NOMO-1 treated with dmso at 0.1 percent for 144 hours (cell line): ENCODE data around the gene SMIM29.
"Not testable (repeated sequence)": the region's sequence is repeated elsewhere in the genome, so short reads cannot be mapped to it uniquely, and the experiment has no call there.

Experiments used
- DNase-seq: peaks from one replicate; lab custom pipeline; 2025; ENCODE audit not compliant: unreplicated experiment; lab: John Stamatoyannopoulos, UW

SMIM29 gene

DNA sequence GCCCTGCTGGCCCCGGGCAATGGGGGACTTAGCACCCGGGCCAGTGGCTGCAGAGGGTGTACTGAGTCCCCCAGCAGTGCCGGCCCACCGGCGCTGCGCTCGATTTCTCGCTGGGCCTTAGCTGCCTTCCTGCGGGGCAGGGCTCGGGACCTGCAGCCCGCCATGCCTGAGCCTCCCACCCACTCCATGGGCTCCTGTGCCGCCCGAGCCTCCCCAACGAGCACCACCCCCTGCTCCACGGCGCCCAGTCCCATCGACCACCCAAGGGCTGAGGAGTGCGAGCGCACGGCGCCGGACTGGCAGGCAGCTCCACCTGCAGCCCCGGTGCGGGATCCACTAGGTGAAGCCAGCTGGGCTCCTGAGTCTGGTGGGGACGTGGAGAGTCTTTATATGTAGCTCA lies 20.3 kb upstream of the SMIM29 start:
- not testable (repeated sequence) for DNase-seq

- DNase-seq: no peak
Observed at GRCh38 chr6:34267746-34268145, 18.9 kb upstream of the SMIM29 start.

DNA sequence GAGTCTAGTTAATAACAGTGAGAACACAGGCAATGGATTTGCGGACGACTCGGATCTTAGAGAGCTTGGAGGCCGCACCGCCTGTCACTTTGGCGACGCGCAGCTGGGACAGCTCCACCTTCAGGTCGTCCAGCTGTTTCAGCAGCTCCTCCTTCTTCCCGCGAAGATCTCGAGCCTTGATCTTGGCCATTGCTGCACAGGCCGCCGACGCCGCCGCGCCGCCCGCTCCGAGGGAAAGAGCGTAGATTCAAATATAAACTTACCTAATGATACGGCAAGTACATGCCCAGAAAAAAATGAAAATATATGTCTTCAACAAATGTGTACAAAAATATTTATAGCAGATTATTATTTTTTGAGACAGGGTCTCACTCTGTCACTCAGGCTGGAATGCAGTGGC lies 14.7 kb upstream of the SMIM29 start:
- DNase-seq: not testable (repeated sequence)

GRCh38 chr6:34260576-34261267 lies 11.9 kb upstream of the SMIM29 start:
- no peak for DNase-seq

- no peak for DNase-seq
Observed at GRCh38 chr6:34259529-34260069, 10.8 kb upstream of the SMIM29 start.

GRCh38 chr6:34252395-34252794 lies 3.6 kb upstream of the SMIM29 start:
- DNase-seq: not testable (repeated sequence)

DNA sequence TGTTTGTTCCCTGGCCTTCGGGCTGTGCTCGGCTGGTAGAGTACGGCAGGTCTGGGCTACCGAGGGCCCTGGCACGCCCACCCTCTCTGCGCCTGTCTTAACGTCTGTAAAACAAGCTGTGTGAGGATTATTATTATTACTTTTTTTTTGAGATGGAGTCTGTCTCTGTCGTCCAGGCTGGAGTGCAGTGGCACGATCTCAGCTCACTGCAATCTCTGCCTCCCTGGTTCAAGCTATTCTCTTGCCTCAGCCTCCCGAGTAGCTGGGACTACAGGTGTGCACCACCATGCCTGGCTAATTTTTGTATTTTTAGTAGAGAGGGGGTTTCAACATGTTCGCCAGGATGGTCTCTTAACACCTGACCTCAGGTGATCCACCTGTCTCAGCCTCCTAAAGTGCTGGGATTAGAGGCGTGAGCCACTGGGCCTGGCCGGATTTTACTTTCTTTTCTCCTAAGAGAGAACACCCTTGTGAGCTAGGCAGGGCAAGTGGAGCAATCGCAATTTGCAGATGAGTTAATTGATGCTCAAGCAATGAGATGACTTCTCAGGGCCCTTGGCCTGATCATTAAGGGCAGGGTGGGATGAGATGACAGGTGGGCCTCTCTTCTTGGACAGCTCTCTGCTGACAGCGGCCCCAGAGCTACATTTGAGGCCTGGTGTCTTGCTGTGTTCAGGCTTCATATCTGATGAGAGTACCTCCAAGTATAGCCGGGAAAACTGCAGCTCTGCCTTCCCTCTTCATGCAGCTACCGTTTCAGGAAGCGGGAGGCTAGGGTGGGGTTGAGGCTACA lies 859 bp upstream of the SMIM29 start:
- DNase-seq: no peak

GRCh38 chr6:34248198-34248726 lies 544 bp downstream of the SMIM29 start:
- no peak for DNase-seq

GRCh38 chr6:34247481-34248197 lies 1.2 kb downstream of the SMIM29 start:
- no peak for DNase-seq

DNA sequence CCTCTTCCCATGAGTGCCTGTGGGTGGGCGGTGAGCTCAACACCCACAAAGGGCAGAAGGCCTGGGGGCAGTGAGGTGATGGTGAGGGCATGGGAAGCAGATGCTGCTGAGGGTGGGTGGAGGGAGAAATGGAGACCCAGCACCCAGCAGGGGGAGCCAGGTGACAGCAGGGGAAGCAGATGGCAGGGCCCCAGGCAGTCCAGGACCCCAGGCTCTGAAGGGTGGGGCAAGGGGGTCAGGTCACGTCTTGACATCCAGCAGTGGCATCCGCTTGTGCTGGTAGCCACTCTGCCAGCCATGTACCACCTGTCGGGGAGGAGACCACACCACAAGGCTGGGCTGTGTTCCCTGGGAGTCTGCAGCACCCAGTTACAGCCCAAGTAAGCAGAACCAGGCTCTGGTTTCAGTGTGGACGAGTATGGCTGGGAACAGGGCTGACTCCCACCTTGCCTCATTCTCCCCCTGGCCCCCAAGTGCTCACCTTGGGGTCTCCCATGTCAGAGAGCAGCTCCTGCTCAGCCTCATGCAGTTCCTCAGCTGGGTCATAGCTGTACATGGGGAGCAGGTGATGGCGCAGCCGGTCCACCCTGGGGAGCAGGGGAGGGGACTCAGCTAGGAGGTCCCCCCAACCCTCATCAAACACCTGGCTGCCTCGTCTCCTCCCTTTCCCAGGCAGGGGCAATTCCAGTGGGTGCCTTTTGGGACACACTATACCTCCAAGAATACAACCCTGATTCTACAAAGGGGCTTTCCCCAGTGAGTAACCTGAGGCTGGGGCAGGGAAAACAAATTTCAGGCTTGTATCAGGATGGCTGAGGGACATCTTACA lies 2.0 kb downstream of the SMIM29 start:
- no peak for DNase-seq

GRCh38 chr6:34246249-34246562 lies 2.6 kb downstream of the SMIM29 start:
- no peak for DNase-seq

DNA sequence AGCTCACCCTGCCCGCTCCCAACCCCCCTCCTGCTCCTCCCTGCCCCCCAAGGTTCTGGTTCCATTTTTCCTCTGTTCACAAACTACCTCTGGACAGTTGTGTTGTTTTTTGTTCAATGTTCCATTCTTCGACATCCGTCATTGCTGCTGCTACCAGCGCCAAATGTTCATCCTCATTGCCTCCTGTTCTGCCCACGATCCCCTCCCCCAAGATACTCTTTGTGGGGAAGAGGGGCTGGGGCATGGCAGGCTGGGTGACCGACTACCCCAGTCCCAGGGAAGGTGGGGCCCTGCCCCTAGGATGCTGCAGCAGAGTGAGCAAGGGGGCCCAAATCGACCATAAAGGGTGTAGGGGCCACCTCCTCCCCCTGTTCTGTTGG lies 3.1 kb downstream of the SMIM29 start:
- not testable (repeated sequence) for DNase-seq

- not testable (repeated sequence) for DNase-seq
Observed at GRCh38 chr6:34245032-34245760, 3.6 kb downstream of the SMIM29 start.

GRCh38 chr6:34243901-34244884 lies 4.6 kb downstream of the SMIM29 start:
- DNase-seq: no peak

GRCh38 chr6:34243131-34243771 lies 5.6 kb downstream of the SMIM29 start:
- DNase-seq: no peak

DNA sequence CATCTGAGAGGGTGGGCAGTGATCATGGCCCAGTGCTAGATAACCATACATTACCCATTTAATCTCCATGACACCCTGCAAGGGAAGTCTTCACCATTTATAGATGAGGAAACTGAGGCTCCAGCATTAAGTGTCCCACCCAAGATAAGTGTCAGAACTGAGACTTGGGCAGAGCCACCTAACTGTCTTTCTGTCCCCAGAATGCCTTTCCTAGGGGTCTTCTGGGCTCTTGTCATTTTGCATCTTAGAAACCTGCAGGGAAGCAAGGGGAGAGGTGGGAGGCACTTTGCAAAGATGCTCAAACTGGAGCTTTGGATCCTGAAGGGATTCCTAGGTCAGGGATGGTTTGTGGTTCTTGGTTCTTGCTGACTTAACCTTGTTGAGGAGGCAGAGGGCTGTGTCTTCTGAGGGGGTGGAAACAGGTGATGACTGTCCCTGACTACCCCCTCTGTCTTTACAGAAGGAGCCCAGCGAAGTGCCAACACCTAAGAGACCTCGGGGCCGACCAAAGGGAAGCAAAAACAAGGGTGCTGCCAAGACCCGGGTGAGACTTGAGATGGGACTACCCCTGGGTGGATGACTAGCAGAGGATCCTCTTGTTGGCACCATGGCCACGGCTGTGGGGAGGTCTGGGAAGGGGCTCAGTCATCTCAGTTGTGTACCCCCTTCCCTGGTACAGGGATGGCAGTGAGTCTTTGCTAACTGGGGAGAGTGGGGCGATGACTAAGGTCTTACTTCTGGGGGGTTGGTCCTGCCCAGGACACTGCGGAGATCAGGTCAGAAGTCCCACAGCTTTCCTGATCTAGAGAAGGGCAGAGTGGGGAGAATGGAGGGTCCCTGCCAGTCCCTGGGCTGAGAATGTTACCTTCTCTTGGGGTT lies 6.3 kb downstream of the SMIM29 start:
- no peak for DNase-seq
